ENCODE measurements around the gene PTCD2.
A peak's percentile ranks its signal among the peaks of the same experiment; 100 is the strongest.

Gene PTCD2, protein sequence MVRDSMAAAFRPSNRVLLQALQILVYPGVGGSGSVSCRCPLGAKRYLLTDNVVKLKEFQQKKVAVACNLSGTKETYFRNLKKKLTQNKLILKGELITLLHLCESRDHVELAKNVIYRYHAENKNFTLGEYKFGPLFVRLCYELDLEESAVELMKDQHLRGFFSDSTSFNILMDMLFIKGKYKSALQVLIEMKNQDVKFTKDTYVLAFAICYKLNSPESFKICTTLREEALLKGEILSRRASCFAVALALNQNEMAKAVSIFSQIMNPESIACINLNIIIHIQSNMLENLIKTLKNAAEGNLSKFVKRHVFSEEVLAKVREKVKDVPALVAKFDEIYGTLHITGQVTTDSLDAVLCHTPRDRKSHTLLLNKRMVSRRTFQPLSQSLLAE

DNA sequence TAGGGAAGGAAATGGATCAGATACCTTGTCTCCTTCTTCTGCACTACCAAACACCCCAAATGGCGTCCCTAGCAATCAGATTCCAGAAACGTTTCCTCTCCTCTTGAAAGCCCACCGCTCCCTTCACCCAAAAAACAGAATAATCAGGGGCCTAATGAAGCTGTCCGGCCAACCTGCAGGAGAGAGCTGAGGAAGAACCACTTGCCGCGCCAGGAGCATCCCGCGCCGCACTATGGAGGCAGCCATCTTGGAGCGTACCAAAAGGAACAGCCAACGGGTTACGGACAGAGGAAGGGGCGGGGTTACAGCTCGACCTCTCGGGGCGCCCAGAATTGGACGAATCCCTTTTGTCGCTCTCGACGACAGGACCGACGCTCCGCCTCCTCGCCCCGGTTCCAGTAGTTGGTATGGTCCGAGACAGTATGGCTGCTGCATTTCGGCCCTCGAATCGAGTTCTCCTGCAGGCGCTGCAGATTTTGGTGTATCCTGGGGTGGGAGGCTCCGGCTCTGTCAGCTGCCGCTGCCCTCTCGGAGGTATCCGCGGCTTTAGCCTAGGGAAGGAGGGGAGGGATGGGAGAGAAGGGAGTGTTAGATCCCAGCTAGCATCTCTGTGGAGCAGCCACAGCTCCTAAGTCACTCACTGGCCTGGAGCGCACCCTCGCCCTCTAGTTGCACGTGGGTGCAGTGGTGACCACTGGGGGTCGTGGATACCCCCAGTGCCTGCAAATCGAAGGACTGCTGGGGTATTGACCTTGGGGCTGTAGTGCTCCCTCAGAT is at the start of gene PTCD2, which contains the start of gene MRPS27:
Gene PTCD2, plus strand, starts transcription at position 398 of the 777 bp plus-strand sequence. Its CDS starts 10 bp downstream, at position 408.
Gene MRPS27, minus strand, starts transcription at position 265 of the 777 bp plus-strand sequence. Its CDS starts 19 bp downstream, at position 246.
- peak; percentile 99 for DNase-seq

DNA sequence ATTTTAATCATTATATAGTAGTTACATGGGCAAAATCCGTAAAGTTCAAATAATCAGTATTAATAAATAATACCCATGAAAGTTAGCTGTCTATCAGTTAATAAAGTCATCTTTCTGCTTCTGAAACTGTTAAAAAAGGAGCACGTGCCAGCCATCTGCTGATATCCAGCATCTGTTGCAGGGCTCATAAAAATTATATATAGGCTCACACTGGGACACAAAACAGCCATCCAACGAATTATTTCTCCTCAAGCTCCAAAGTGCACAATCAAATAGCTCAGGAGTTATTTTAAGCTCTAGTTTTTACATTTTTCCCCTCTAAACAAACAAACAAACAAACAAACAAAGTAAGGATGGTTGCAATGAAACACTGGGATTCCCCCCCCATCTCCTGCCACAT is 48.5 kb upstream of the PTCD2 start:
- DNase-seq: no peak

DNA sequence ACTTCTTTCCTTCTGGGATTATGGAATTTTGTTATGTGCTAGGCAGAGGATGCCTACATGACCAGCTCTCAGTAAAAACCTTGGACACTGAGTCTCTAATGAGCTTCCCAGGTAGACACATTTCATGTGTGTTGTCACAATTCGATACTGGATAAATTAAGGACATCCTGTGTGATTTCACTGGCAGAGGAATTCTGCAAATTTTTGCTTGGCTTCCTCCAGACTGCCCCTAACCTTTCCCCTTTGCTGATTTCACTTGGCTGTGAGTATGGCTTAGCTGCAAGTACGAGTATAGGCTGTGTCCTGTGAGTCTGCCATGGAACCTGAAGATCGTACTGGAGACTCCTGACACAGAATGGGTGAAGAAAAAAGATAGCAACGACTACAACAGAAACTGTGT is 47.8 kb upstream of the PTCD2 start:
- DNase-seq: no peak

DNA sequence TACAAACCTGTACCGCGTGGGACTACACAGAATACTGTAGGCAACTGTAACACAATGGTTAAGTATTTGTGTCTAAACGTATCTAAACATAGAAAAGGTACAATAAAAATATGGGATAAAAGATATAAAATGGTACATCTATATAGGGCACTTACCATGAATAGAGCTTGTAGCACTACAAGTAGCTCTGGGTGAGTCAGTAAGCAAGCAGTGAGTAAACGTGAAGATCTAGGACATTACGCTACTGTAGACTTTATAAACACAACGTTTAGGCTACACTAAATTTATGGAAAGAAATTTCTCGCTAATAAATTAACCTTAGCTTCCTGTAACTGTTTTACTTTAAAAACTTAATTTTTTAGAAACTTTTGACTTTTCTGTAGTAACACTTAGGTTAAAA is 46.6 kb upstream of the PTCD2 start:
- no peak for DNase-seq

DNA sequence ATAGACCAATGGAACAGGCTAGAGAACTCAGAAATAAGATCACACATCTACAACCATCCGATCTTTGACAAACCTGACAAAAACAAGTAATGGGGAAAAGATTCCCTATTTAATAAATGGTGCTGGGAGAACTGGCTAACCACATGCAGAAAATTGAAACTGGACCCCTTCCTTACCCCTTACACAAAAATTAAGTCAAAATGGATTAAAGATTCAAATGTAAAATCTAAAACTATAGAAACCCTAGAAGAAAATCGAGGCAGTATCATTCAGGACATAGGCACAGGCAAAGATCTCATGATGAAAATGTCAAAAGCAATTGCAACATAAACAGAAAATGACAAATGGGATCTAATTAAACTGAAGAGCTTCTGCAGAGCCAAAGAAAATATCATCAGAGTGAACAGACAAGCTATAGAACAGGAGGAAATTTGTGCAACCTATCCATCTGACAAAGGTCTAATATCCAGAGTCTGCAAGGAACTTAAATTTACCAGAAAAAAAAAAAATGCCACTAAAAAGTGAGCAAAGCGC is 43.9 kb upstream of the PTCD2 start:
- no peak for DNase-seq

DNA sequence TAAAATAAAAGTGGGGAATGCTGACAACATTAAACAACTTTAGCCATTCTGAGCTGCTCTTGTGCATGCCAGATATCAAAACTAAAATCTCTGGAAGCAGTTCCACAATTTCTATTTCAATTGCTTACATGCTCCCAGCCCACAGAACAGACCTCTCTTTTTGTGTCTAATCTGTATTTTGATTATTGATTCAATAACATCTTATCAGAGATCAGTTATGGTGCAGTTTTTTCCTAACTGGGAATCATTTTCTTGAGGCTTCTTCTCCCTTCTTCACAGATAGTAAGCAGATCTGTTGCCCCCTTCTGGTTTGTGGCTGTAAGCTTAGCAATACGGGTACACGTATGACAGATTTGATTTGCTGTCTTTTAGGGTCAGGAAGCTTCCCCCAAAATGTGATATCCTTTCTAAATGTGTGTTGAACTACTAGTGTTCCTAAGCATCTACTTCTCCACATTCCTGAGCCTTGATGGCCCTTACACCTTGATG is 39.5 kb upstream of the PTCD2 start:
- DNase-seq: peak; percentile 53

DNA sequence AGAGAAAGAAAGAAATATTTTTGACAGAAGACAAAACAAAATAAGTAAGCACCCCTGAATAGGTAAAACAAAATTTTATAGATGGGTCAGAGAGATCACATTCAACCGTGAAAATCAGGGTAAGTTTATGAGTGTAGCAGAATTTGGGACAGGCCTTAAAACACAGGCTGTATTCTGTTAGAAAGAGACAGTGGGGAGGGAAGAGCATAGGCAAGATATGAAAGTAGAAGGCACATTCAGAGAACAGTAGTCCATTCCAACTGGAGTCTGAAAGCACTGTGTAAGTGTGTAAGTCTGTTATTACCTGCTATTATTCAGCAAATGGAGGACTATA is 38.8 kb upstream of the PTCD2 start:
- no peak for DNase-seq

DNA sequence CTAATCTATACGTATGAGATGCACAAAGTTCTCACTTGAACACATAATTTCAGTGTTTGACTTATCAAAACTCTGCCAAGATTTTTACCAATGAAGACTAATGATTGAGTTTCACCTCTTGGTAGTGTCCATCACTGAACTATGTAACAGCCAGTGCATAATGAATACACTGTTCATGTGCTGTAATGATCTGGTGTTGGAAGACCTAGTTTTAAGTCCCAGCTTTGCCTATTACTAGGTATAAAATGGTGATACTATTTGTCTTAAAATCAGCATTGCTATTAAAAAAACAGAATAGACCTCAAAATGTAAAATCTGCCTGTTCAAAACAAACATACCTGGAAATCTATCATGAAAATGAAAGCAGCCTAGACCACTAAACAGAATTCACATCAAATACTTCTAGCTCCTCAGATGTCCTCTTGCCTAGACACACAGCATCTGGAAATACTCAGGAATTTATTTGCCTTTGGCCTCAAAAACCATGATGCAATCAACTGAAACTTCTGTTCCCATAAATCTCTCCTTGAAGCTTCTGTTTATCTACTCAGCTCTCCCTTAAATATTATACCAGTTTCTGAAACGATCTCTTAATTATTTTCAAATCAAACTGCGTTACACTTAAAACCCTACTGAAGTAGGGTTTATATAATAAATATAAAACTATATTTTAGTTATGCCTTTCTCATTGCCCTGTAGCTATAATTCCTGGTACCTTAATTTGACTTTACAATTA is 38.2 kb upstream of the PTCD2 start:
- DNase-seq: no peak

DNA sequence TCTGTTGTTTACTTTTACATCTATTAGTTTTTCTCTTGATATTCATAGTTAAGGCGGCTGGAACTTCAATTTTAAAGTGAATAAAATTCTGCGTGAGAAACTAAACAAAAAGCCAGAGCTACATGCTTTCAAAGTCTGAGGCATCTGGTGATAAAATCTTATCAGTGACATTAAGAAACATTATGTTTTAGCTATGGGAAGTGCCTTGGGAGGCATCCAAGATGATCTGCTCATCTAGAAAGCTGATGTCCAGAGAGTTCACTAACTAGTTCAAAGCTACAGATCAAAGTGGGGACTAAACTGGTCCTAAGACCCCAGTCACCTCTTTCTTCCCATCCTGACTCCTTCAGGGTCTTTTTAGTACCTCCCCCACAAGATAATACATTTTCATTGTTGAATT is 37.3 kb upstream of the PTCD2 start:
- DNase-seq: no peak

DNA sequence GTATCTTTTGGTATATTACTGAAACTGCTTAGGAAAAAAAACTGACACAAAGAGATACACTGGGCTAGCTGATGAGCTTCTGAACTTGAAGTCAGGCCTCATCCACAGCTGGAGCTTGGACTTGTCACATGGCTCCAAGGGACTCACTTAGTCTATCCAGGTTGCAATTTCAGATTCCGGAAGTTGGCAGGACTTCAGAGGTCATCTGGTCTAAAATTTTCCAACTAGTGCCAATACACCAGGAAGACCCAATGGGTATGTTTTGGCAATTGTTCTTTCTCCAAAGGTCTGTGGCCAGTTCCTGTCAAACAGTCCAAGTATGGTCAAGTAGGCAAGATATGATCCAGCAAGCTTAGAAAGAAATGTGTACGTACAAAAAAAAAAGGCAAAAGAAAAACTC is 36.8 kb upstream of the PTCD2 start:
- DNase-seq: no peak

DNA sequence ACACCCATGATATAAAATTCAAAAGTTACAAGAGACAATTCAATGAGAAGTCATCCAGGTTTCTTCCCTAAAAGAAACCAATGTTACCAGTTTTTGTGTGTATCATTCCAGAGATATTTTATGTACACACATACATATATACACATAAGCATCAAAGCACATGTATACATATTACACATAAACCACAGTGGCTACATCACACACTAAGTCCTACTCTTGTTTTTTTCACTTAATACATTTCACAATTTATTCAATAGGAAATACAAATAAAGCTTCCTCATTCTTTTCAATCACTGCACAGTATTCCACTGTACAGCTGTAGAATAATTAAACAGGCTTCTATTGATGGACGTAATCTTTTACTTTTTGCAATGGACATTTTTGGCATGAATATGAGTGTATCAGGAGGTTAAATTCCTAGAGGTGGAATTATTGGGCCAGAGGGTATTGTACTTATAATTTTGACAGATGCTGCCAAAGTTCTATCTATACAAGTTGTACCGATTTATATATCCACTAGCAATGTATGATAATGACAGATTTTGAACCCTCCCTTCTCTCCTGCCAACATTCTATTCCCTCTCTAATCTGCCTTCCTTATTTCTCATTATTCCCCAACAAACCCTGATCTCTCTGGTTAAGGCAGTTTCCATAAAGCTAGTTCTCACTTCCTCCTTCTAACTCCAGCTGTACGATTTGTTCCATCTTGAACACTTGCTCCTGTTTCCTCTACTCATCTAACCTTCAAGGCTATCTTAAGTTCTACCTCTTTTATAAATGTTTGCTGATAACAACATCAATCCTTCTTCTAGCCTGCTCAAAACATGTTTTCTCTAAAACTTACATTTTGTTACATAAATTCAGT is 35.4 kb upstream of the PTCD2 start:
- DNase-seq: no peak

DNA sequence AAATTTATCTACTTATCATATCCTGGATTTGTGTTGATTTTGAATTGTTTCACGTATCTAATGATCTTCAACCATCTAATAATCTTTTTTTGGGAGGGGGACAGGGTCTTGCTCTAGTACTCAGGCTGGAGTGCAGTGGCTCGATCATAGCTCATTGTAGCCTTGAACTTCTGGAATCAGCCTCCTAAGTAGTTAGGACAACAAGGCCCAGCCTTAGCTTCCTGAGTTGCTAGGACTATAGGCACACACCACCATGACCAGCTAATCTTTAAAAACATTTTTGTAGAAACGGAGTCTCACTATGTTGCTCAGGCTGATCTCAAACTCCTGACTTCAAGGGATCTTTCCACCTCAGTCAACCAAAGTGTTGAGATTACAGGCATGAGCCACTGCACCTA is 34.8 kb upstream of the PTCD2 start:
- no peak for DNase-seq

DNA sequence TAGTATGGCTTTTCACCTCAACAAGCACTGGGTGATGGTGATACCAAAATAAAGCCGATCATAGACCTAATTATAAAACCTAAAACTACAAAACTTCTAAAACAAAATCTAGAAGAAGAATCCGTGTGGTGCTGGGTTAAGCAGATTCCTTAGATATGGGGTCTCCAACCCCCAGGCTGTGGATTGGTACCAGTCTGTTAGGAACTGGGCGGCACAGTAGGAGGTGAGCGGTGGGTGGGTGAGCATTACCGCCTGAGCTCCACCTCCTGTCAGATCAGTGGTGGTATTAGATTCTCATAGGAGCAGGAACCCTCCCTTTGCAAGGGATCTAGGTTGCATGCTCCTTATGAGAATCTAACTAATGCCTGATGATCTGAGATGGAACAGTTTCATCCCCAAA is 33.4 kb upstream of the PTCD2 start:
- no peak for DNase-seq

DNA sequence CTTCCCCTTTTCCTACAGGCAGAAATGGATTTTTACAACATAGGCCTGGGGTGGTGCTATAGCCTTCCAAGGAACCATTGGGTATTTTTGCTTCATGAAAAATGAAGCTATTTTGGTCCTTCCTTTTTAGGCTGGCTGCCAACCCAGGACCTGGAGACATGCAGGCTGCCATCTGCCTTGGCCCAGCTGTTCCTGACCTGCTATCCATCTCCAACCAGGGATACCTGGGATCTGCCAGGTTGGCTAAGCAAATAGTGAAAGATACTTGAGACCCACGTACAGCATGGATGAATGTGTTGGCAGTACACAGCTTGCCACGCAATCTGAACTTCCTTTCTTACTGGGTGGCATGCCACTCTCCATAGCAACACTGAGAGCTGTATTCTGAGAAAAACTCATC is 31.2 kb upstream of the PTCD2 start:
- DNase-seq: no peak

DNA sequence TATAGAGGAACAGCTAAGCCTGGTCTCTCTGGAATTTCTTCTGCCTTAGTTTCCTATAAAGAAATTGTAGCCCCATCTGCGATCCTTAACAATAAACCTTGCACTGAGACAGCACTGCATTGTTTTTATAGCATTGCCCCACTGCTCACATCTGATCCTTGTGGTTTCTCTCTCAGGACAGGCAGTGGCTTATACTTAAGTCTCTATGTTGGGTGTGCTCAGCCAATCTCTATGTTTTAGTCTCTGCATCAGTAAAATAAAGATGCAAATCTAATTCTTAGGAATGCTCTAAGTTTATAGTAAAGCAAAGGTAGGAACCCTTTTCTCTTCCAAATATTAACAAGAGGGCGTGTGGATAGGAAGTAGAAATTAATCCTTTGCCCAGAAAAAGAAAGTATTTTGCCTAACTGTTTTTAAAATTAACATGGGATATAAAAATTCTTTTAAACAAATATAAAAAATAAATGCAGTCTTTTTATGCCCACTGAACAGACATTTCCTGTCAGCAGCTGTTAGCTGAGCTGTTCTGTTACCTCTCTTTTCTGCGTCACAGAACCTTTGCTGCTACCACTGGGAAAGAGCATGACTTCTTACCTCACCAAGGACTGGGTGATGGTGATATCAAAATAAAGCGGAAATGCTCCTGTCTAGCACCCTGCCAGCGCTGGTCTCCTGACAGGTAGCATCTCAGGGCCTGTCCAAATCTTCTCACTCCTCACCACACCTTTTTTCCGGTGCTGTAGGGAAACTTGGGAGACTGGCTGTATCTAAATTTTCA is 29.6 kb upstream of the PTCD2 start:
- no peak for DNase-seq

DNA sequence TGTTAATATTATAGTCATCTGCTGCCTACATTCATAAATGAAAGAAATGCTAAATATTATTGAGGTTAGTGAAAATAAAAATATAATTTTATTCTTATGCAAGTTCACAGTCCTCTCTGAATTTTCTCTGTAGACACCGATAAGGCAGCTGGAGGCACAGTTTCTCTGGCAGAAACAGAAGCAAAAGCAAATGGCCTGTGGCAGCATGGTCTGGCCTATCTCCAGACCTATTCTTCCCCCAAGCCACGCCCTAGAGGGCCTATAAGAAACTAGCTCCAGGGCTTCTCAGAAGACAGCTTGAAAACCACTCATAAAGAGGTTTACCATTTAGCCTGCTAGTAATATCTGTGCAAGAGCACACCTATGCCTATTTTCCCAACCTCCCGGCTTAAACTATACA is 28.6 kb upstream of the PTCD2 start:
- DNase-seq: no peak

DNA sequence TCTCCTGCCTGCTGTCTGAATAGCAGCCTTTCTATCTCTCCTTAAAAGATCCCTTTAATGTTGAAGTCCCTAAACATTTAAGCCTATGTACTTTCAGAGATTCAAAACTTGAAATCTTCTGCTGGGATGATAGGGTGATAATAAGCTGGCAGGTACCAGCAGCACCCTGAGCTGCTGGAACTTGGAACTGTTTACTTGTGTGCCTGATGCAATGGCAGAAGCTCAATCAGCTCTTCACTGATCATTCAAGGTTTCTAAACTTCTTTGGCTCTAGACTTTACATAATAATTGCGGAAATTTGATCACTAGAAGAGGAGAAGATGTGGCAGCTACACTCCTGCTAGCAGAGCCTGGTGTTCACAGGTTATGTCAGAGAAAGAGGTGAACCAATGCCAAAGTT is 27.8 kb upstream of the PTCD2 start:
- no peak for DNase-seq

DNA sequence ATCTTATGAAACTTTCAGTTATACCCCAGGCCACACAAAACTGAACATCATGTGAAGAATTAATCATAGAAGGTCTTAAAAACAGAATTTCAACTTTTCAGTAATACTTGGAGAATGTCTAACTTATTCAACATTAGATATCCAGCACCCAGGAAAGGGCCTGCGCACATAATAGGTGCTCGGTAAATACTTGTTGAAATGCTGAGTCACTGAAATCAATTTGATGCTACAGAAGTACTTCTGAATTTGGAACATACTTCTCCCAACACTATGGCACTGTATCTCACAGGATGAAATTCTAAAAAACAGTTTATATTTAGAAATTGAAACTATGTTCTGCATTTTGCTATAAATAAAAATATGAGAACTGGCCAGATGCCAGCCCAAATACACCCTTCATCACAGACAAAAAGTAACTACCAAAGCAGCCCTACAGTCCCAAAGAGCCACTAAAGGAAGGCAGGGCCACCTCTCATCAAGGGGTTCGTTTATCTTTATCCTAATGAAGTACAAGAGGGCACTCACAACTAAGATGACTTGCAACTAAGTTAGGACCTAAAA is 26.6 kb upstream of the PTCD2 start:
- DNase-seq: no peak

DNA sequence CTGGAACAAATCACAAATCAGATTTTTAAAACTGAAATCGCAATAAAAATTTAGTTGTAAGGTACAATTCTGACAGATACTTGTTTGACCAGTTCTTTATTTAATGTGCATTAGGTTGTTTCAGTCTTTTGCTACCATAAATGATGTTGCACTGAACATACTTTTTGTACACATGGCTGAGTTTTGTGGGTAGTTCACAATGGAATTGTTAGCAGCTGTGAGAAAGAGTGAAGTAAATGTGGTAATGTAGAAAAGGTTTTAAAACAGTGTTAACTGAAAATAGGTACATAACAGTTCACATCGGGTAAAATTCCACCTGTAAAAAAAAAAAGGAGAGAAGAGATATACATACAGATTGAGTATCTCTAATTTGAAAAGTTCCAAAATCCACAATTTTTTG is 25.7 kb upstream of the PTCD2 start:
- no peak for DNase-seq

DNA sequence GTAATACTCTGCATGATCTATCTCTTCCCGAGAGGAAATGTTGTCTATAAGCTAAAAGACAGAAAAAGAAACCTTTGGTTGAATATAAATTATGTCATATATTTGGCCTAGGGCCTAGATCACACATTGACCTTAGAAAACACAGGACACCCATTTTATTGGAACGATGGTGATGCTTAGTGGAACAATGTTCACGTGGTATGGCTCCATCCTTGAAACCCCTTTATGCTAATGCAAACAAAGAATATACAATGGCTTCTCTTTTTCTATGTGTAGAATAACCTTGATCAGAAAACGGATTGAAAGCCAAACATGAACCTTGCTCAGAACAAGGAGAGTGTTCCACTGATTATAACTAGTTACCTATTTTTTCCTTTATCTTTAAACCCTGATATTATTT is 24.6 kb upstream of the PTCD2 start:
- DNase-seq: no peak

DNA sequence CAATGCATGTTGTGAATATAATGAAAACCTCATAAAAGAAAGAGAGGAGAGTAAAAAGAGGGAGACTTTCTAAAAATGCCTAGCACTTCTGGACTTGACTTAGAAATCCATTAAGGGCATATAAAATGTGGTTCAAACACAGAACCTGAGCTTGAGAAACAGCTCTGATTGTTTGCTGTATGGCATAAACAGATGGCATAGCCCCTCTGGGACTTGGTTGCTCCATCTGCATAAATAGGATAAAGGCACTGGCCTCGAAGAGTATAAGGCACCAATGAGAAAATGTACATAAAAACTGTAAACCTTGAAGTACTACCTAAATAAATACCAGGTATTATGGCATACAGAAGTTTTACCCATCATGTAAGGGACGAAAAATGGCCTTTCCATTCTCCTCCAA is 23.9 kb upstream of the PTCD2 start:
- DNase-seq: no peak

Measured in islet precursor cell (in vitro differentiated cells).